HCT116 (cell line): ENCODE measurements around the gene SRGAP2B. TPM values are rescaled to one million over a fixed set of nuclear protein-coding genes. Genes with fewer than 3 reads are reported as not detected.
A peak's percentile ranks its signal among the peaks of the same experiment; 100 is the strongest.
"Not testable (repeated sequence)": the region's sequence is repeated elsewhere in the genome, so short reads cannot be mapped to it uniquely, and the experiment has no call there.

ENCODE experiments used
- ATAC-seq: fragments of 200-7000 bp; cut with Tn5 transposase; 2 replicates; pipeline ENCODE4 v1.9.1; 2020; ENCODE audit warnings: mild to moderate bottlenecking, moderate library complexity
- Bru-seq: library from RNA; stranded (reverse); fragments of 400-500 nt; gene quantifications from one replicate; lab custom pipeline; 2021; lab: Mats Ljungman, UMichigan
- BruChase-seq, 2 experiments: library from RNA; stranded (reverse); fragments of 400-500 nt; gene quantifications; one replicate each; lab custom pipeline; 2021; lab: Mats Ljungman, UMichigan
- BruUV-seq: library from RNA; stranded (reverse); fragments of 400-500 nt; replicated peaks from 2 replicates; lab custom pipeline; 2021; lab: Mats Ljungman, UMichigan
- CTCF ChIA-PET: fragments of 300-600 bp; sonication (Branson Sonifier 250); formaldehyde crosslinking; loops from one replicate; lab custom pipeline; 2021; ENCODE audit warnings: antibody characterized with exemption; lab: Charles Lee
- POLR2A ChIA-PET: fragments of 300-600, 350-600 bp; sonication (Branson Sonifier 250); formaldehyde crosslinking; loops from one replicate; lab custom pipeline; 2021; ENCODE audit warnings: antibody characterized with exemption; lab: Charles Lee
- RAD21 ChIA-PET, 2 experiments: fragments of 300-600 bp; sonication (Branson Sonifier 250); formaldehyde crosslinking; loops; one replicate each; lab custom pipeline; 2023; ENCODE audit warnings: low total read pairs in 2 of 2; ENCODE audit not compliant: uncharacterized antibody in 2 of 2, unreplicated experiment in 2 of 2, low non-redundant PET in 1 of 2; lab: Charles Lee
- DNase-seq: peaks from one replicate; pipeline ENCODE4 v3.0.0-alpha.2; 2010; ENCODE audit warnings: low read depth, low spot score
- H2AFZ ChIP-seq: fragments of 200-600 bp; shearing (Covaris generic), sonication (generic); 2 replicates; pipeline ENCODE4 v1.6.1; 2017; ENCODE audit warnings: low read depth, mixed run types, mixed read lengths, antibody characterized with exemption, low read length; ENCODE audit not compliant: poor library complexity, severe bottlenecking
- H3K27ac ChIP-seq: 2 replicates; pipeline ENCODE4 v1.5.1; 2012; ENCODE audit warnings: low read depth, low read length
- H3K27me3 ChIP-seq: fragments of 200-600 bp; sonication (generic); 2 replicates; pipeline ENCODE4 v1.6.1; 2016; ENCODE audit warnings: mixed run types, low read length, mixed read lengths; ENCODE audit not compliant: insufficient read depth
- H3K36me3 ChIP-seq, 2 experiments: fragments of 200-500 bp in 1 of 2; fragments of 200-600 bp in 1 of 2; sonication (Bioruptor generic) in 1 of 2; sonication (generic) in 1 of 2; 2 replicates each; pipeline versions ENCODE4 v1.5.1 to v1.6.1; 2014 to 2016; ENCODE audit warnings: low read length in 2 of 2, inconsistent platforms in 1 of 2, mixed read lengths in 1 of 2, mixed run types in 1 of 2; ENCODE audit not compliant: insufficient read depth in 2 of 2, control insufficient read depth in 1 of 2
- H3K4me1 ChIP-seq, 2 experiments: fragments of 200-600 bp in 1 of 2; sonication (generic) in 1 of 2; 2 replicates each; pipeline versions ENCODE4 v1.5.1 to v1.6.1; 2012 to 2017; ENCODE audit warnings: low read length in 2 of 2, inconsistent platforms in 1 of 2, mild to moderate bottlenecking in 1 of 2, mixed read lengths in 1 of 2, mixed run types in 1 of 2, moderate library complexity in 1 of 2; ENCODE audit not compliant: insufficient read depth in 2 of 2, control insufficient read depth in 1 of 2
- H3K4me2 ChIP-seq: fragments of 200-600 bp; sonication (generic); 2 replicates; pipeline ENCODE4 v1.6.1; 2017; ENCODE audit warnings: mixed run types, low read length, mixed read lengths
- H3K4me3 ChIP-seq, 2 experiments: fragments of 200-600 bp in 1 of 2; sonication (generic) in 1 of 2; replicated peaks in 1 of 2; 2 replicates each; pipeline ENCODE4 v1.5.1; 2011 to 2016; ENCODE audit warnings: low read length in 2 of 2, control low read depth in 1 of 2, low read depth in 1 of 2, mild to moderate bottlenecking in 1 of 2, mixed read lengths in 1 of 2, mixed run types in 1 of 2
- H3K79me2 ChIP-seq: fragments of 200-600 bp; sonication (generic); 2 replicates; pipeline ENCODE4 v1.6.1; 2017; ENCODE audit warnings: mild to moderate bottlenecking, mixed run types, low read length, moderate library complexity, mixed read lengths; ENCODE audit not compliant: insufficient read depth
- H3K9ac ChIP-seq: fragments of 200-600 bp; sonication (generic); 2 replicates; pipeline ENCODE4 v1.6.1; 2016; ENCODE audit warnings: low read length, mixed read lengths
- H3K9me2 ChIP-seq: fragments of 200-600 bp; sonication (generic), shearing (Covaris generic); 2 replicates; pipeline ENCODE4 v1.6.1; 2017; ENCODE audit warnings: mixed run types, mild to moderate bottlenecking, moderate library complexity; ENCODE audit not compliant: insufficient read depth
- H3K9me3 ChIP-seq, 2 experiments: fragments of 200-500 bp in 1 of 2; fragments of 200-600 bp in 1 of 2; sonication (Bioruptor generic) in 1 of 2; sonication (generic) in 1 of 2; 2 replicates each; pipeline ENCODE4 v1.6.1; 2014 to 2017; ENCODE audit warnings: low read length in 2 of 2, mixed read lengths in 2 of 2, inconsistent platforms in 1 of 2, low read depth in 1 of 2, mild to moderate bottlenecking in 1 of 2, mixed run types in 1 of 2, moderate library complexity in 1 of 2; ENCODE audit not compliant: control insufficient read depth in 1 of 2, insufficient read depth in 1 of 2
- H4K20me1 ChIP-seq: fragments of 200-600 bp; sonication (generic), shearing (Covaris generic); 2 replicates; pipeline ENCODE4 v1.6.1; 2017; ENCODE audit warnings: mixed run types, mild to moderate bottlenecking, moderate library complexity; ENCODE audit not compliant: insufficient read depth
- intact Hi-C: fragments of 100-400 bp; cut with micrococcal nuclease; formaldehyde crosslinking; loops from 2 replicates; pipeline ENCODE4 v1.10.0; 2022
- long read RNA-seq: library from polyadenylated mRNA; unstranded; transcript quantifications from one replicate; pipeline ENCODE4 v2.0.0, GENCODE V29; 2021; ENCODE audit not compliant: unreplicated experiment
- polyA plus RNA-seq: library from polyadenylated mRNA; unstranded; fragments of >200 nt; gene quantifications from 2 replicates; pipeline ENCODE4 v1.2.1, GENCODE V29; 2012; ENCODE audit warnings: missing spikeins
- total RNA-seq: library from RNA; stranded (reverse); gene quantifications from one replicate; pipeline ENCODE4 v1.2.1, GENCODE V29; 2021; ENCODE audit not compliant: unreplicated experiment

The SRGAP2B gene
- total RNA-seq: 31.2 TPM
- polyA plus RNA-seq: 19.1 and 20.2 TPM in 2 replicates
- percentile 66 among the genes with signal in this experiment for Bru-seq, nascent RNA
- BruChase-seq, experiment 1, labeled RNA remaining after a 6-hour chase: percentile 53 among the genes with signal in this experiment
- BruChase-seq, experiment 2, labeled RNA remaining after a 2-hour chase: percentile 54 among the genes with signal in this experiment
- long read RNA-seq, full-length matches to known transcripts: 8 of 38 reads
- long read RNA-seq, partial matches to known transcripts: 7 of 38 reads
- long read RNA-seq, other reads (novel, unspliced or antisense): 23 of 38 reads

GRCh38 chr1:145095284-145096057 lies at the start of gene SRGAP2B, which contains the start of gene FAM72D:
SRGAP2B (minus strand) TSS chr1:145095328; CDS start chr1:145092901, 2,427 bp downstream.
FAM72D (plus strand) TSS chr1:145095974; CDS start chr1:145096848, 874 bp downstream.
- Histone ChIP-seq H3K4me2 (peak within 1 kb of the TSS; percentile 55), H3K9ac (0 out of 2 replicates have a peak within 1 kb of the TSS, but pooled peaks have one; percentile 30)
- RAD21 ChIA-PET: not testable (repeated sequence)

GRCh38 chr1:145144264-145144913 lies 49.3 kb upstream of the SRGAP2B start:
- BruUV-seq, H3K9ac ChIP-seq, H2AFZ ChIP-seq, H3K9me2 ChIP-seq, H3K4me1 ChIP-seq, DNase-seq, H3K36me3 ChIP-seq, H3K27me3 ChIP-seq, H3K4me2 ChIP-seq, CTCF ChIA-PET, RAD21 ChIA-PET, intact Hi-C loops, H3K9me3 ChIP-seq, H3K4me3 ChIP-seq, H4K20me1 ChIP-seq, POLR2A ChIA-PET, H3K27ac ChIP-seq, H3K79me2 ChIP-seq: not testable (repeated sequence)
- ATAC-seq: peak; percentile 76

More at GRCh38 chr1:145095284-145096057, at the start of gene SRGAP2B, which contains the start of gene FAM72D:
- intact Hi-C loops, H2AFZ ChIP-seq, DNase-seq, CTCF ChIA-PET, H3K4me1 ChIP-seq, H3K79me2 ChIP-seq, H3K36me3 ChIP-seq, H3K27ac ChIP-seq, H3K9me2 ChIP-seq, H3K9me3 ChIP-seq, H3K27me3 ChIP-seq, BruUV-seq, POLR2A ChIA-PET, H4K20me1 ChIP-seq: not testable (repeated sequence)
- ATAC-seq: peak; percentile 78
- H3K4me3 ChIP-seq: peak within 1 kb of the TSS; percentile 41 to 43

- POLR2A ChIA-PET, H3K4me2 ChIP-seq, DNase-seq, H3K4me1 ChIP-seq, H3K9ac ChIP-seq, intact Hi-C loops, H3K9me2 ChIP-seq, H3K27me3 ChIP-seq, H3K4me3 ChIP-seq, H3K27ac ChIP-seq, H2AFZ ChIP-seq, ATAC-seq, H3K36me3 ChIP-seq, H3K79me2 ChIP-seq, CTCF ChIA-PET, RAD21 ChIA-PET, H4K20me1 ChIP-seq, BruUV-seq, H3K9me3 ChIP-seq: not testable (repeated sequence)
These were observed 45.4 kb upstream of the SRGAP2B start for GRCh38 chr1:145140549-145140948.

- DNase-seq, H3K9me3 ChIP-seq, H3K79me2 ChIP-seq, POLR2A ChIA-PET, H3K27me3 ChIP-seq, H4K20me1 ChIP-seq, BruUV-seq, CTCF ChIA-PET, H2AFZ ChIP-seq, H3K9ac ChIP-seq, H3K36me3 ChIP-seq, intact Hi-C loops, H3K4me1 ChIP-seq, H3K4me2 ChIP-seq, H3K4me3 ChIP-seq, RAD21 ChIA-PET, H3K9me2 ChIP-seq, ATAC-seq, H3K27ac ChIP-seq: not testable (repeated sequence)
These were observed 39.3 kb upstream of the SRGAP2B start for GRCh38 chr1:145134476-145134875.
